ENCODE data around the gene DIPK1B.

DNA sequence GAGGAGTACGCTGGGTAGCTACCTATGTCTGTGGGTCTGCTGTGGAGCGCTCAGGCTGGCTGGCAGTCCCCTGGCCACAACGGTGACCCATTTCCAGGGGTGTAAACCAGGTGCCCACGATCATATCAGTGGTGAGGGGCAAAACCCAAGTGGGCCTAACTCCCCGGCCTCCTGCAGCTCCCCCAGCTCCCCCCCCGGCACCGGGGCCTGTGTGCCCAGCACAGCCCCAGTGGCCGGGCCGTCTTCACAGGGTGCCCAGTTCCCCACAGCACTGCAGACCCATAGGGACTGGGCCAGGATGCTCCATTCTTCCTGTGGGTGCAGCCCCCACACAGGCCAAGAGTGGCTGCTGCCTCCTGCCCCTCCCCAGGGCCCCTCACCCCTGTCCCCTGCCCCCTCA is 46.6 kb downstream of the DIPK1B start:
- TF ChIP-seq, protein P1, sequence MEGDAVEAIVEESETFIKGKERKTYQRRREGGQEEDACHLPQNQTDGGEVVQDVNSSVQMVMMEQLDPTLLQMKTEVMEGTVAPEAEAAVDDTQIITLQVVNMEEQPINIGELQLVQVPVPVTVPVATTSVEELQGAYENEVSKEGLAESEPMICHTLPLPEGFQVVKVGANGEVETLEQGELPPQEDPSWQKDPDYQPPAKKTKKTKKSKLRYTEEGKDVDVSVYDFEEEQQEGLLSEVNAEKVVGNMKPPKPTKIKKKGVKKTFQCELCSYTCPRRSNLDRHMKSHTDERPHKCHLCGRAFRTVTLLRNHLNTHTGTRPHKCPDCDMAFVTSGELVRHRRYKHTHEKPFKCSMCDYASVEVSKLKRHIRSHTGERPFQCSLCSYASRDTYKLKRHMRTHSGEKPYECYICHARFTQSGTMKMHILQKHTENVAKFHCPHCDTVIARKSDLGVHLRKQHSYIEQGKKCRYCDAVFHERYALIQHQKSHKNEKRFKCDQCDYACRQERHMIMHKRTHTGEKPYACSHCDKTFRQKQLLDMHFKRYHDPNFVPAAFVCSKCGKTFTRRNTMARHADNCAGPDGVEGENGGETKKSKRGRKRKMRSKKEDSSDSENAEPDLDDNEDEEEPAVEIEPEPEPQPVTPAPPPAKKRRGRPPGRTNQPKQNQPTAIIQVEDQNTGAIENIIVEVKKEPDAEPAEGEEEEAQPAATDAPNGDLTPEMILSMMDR (IDR thresholded peaks at IDR 0.05): no peak
- TF ChIP-seq POLR2A (IDR thresholded peaks at IDR 0.05): no peak
